Putamen (tissue), 1 donor: ENCODE data around the gene METTL22.

Experiments
- DNase-seq: peaks from one replicate; pipeline ENCODE4 v3.0.0-alpha.2; 2016; ENCODE audit warnings: low spot score

The METTL22 gene, protein sequence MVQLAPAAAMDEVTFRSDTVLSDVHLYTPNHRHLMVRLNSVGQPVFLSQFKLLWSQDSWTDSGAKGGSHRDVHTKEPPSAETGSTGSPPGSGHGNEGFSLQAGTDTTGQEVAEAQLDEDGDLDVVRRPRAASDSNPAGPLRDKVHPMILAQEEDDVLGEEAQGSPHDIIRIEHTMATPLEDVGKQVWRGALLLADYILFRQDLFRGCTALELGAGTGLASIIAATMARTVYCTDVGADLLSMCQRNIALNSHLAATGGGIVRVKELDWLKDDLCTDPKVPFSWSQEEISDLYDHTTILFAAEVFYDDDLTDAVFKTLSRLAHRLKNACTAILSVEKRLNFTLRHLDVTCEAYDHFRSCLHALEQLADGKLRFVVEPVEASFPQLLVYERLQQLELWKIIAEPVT

DNA sequence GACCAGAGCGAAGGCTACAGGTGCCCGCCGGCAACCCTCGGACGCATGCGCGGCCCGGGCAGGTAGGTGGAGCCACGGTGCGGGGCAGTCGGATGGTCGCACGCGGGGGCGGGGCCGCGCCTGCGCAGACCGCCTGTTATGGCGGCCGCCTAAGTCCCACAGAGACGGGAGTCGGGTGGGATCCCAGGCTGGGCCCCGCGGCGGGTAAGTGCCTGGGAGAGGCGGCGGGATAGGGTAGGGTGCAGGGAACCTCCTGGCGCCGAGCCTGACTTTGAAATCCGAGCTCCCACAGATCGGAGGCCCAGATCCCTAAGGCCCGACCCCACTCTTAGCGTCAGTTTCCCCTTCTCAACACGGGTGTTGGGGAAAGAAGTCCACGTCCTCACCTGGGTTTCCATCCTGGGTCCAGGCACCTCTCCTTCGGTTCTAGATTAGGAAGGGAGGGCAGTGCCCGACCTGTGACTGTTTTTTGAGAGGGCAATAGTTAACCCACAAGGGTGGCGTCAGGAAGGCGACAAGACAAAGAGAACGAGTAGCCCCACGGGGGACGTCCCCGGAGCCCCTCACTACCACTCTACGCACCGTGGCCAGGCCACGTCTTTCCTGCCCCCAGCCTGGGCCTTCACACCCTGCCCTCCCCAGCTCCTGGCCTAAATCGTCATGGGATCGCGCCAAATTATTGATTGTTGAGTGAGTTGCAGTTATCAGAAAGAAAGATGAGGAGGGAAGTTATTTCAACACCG lies at the start of gene METTL22:
Gene METTL22, plus strand, starts transcription at position 127 of the 743 bp plus-strand sequence. CDS start 3,968 bp downstream, outside the sequence.
- peak; percentile 86 for DNase-seq

DNA sequence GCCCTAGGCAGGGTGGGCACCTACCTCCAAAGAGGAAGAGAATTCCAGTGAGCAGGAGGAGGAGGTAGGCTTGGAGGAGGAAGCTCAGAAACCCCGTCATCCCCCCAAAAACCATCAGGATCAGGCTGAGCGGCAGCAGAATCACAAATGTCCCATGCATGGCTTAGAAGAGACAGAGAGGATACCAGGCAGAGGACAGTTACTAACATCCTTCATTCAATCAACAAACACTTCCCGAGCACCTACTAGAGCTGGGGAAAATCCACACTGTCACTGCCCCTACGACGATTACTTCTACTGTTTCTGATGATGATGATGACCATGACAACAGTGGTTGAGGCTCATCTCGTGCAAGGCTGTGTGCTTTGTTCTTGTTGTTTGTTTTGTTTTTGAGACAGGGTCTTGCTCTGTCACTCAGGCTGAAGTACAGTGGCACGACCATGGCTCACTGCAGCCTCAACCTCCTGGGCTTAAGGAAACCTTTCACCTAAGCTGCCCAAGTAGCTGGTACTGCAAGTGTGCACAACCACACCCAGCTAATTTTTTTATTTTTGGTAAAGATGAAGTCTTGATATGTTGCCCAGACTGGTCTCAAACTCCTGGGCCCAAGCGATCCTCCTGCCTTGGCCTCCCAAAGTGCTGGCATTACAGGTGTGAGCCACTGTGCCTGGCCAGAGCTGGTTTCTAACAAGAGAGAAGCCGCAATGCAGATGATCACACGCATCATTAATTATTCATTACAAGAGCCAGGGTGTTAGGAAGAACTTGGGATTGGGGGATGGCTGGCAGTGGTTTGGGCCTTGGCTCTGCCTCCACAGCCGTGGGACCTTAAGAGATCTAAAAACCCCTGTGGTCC lies 49.2 kb upstream of the METTL22 start:
- no peak for DNase-seq

DNA sequence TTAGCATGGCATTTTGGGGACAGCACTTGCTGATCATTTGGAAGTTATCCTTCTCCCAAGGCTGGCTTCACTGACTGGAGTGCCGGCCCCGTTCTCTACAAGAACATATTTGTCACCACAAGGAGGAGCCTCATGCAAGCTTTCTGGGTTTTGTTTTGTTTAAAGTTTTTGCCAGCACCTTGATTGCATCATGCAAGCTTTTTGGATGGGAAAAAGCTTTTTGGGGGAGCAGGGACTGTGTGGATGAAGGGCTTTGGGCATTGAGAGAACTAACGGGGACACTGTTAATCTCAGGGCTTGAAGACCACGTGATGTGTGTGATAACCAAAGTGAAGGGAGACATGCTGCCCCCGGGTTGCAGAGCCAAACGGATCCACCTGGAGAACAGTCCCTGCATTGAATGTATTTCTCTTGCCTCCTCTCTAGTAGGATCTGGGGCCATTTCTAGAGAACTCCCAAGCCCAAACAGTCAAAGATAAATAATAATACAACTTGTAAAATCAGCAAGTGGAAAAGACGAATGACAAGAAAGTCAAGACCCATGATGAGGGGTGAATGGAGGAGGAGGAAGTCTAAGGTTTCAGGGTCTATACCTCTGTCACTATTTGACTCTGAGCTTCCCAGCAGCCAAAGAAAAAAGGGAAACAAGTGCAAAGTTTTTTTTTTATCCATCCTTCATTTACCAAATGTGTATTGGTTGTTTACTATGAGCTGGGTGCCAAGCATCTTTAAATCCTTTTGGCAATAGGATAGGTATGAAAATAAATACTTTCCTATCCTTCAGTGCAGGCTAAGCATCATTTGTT lies 48.4 kb upstream of the METTL22 start:
- peak; percentile 12 for DNase-seq

DNA sequence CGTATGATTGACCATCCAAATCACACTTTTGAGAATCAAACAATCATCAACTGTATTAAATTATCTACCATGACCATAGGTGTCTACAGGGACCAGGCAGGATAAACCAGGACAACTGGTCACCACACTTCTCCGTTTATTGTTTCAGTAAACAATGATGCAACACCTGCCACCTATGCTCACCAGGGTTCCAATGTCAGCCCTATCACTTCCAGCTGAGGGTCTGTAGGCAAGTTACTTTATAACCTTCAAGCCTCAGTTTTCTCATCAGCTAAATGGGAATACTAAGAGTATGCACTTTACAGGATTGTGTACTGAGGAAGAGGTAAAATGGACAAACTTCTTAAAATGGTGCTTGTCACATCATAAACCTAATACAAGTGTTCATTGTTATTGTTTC lies 46.1 kb upstream of the METTL22 start:
- no peak for DNase-seq

DNA sequence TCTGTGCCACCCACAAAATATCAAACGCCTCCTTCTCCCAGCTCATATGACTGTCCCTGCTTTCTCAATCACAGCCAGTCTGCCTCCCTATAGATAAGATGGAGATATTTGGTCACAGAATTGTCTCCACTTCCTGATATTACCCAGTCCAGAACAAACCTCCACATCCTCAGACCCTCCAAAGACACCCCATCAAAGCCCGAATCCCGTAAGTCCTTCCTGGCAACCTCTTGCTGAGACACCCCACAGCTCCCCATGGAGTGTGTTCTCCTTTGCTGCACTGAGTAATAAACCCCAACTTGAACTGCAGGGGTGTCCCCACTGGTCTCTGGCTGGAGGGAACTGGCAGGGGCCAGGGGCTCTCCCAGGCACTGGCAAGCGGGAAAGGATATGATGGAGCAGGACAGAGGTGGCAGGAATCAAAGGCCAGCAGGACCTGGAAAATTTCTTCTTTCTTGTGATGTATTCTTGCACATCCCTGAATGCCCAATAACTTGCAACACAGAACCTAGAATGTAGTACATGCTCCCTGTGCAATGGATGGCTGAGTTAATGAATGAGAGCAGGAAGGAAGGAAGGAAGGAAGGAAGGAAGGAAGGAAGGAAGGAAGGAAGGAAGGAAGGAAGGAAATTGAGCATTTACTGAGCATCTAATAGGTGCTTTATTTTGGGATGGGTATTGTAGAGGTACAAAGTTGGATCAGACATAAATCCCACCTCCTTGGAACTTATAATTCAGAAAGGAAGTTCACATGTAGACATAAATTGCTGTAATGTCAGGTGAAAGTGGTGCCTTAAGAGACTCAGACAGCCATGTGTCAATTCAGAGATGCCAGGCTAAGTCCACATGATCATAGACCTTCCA lies 45.1 kb upstream of the METTL22 start:
- DNase-seq = no peak

DNA sequence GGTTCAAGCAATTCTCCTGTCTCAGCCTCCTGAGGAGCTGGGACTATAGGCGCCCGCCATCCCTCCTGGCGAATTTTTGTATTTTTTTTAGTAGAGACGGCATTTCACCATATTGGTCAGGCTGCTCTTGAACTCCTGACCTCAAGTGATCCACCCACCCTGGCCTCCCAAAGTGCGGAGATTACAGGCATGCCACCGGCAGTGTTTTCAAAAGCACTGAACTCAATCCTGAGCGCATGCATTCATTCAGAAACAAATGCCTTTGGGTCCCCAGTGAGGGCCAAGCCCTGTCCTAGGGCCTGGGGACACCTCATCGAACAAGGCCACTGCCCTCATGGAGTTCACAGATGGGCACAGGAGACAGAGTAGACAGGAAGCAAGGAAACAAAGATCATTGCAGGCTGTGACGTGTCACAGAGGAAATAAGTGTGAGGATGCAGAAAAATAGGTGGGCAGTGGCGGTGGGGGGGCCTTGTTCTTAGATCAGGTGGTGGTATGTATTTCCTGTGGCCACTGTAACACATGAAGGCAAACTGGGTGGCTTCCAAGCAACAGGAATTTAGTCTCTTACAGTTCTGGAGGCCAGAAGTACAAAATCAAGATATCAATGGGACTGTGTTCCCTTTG lies 43.7 kb upstream of the METTL22 start:
- no peak for DNase-seq

DNA sequence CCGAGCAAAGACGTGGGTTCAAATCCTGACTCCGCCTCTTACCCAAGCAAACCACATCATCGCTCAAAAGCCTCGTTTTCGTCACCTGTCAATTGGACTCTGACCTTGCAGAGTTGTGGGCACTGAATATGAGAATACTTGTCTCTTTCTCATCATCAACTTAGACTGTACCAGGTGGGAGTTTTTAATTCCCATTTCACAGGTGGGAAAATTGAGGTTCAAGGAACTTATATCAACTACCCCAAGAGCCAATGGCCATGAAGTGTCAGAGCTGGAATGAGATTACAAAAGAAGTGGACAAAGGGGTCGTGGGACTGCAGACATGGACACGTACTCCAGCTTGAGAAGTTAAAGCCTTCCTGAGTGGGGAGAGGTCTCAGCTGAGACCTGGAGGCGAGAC lies 41.9 kb upstream of the METTL22 start:
- no peak for DNase-seq

DNA sequence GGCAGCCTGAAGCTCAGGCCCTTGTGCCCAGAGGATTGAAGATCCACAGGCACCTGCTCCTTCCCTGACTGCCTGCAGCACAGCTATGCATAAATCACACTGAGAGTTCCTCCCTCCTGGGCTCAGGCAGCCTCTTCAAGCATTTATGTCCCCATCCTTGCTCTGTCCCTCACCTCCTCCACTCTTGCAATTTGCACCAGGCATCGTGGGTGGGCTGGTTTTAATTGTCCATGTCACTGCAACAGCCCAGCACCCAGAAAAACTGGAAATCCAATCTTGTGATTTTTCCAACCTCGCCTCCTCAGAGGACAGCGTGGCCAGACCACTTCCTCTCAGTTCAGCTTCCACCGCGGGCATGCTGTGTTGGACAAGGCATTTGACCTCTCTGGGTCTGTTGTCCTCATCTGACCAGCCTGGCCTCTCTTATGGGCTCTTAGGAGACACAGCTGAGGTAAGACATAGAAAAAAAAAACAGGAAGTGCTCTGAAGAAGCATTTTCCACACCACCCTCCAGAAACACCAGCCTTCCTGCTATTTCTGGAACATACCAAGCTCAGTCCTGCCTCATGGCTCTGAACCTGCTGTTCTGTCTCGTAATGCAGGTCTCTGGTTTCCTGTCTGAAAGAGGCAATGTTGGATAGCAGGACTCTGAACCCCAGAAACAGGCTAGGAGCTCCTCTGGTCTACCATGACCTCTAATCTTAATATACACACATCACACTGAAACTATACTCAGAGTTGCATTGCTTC lies 39.5 kb upstream of the METTL22 start:
- no peak for DNase-seq

DNA sequence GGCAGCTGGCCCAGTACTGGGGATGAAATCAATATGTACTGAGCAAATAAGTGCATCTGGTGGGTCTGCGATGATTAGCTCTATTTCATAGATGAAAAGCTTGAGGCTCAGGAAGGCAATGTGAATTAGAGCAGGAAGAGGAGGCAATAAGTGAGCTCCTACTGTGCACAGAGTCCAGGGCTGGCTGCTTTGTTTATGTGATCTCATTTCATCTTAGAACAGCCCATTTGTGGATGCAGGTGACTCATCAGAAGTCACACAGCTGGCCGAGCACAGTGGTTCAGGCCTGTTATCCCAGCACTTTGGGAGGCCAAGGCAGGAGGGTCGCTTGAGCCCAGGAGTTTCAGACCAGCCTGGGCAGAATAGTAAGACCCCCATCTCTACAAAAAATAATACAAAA lies 38.3 kb upstream of the METTL22 start:
- DNase-seq = no peak

DNA sequence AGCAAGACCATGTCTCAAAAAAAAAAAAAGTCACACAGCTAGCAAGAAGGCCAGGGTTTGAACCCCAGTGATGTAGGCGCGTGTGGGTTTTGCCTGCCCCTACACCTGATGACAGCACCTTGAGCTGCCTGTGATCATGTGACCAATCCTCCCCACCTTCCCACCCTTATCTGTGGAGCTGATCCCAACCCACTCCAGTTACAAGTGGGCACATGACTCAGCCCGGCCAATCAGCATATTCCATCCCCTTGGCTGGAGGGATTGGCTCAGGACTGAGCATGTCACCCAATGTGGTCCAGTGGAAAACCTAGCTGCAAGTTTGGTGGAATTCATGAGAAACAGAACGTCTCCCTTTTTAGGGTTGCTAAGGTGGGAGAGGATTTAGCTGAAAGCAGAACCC lies 37.8 kb upstream of the METTL22 start:
- DNase-seq = no peak

DNA sequence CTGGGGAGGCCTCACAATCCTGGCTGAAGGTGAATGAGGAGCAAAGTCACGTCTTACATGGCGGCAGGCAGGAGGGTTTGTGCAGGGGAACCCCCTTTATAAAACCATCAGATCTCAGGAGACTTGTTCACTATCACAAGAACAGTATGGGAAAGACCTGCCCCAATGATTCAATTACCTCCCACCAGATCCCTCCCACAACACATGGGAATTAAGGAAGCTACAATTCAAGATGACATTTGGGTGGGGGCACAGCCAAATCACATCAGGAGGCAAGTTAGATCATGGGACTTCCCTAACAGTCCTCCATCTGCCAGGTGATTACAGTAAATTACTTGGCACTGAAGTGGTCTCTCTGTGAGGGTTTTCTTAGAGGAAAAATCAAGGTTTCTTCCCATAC lies 36.5 kb upstream of the METTL22 start:
- no peak for DNase-seq

DNA sequence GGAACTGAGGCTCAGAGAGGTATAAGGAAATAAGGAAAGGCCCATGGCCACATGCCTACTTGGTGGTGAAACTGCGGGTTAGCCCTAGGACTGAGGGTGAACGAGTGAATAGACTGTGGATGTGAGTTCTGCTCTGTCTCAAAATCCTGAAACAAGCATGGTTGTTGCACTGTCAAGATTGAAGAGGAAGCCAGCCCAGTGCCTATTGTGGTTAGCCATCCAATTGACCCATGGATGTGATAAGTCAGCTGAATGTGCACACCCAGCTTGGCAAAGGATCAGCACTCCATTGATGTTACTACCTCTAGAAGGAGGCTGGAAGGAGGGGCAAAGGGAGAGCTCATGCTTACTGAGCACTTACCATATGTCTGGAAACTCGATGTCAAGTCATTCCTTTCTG lies 35.6 kb upstream of the METTL22 start:
- no peak for DNase-seq

DNA sequence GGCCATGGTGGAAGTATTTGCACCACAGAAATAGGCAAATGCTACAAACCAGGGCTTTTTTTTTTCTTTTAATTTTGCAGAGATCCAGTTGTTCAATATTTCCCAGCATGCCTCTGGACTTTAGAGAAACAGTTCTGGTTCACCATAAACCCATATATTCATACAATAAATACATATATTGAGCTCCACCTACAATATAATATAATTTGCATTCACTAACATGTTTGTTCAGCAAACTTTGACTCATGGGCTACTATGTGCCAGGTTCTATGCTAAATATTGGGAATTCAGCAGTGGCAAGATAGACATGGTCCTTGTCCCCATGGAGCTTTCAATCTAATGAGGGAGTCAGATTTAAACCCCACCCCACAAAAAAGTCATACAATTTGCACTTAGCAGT lies 34.4 kb upstream of the METTL22 start:
- no peak for DNase-seq

DNA sequence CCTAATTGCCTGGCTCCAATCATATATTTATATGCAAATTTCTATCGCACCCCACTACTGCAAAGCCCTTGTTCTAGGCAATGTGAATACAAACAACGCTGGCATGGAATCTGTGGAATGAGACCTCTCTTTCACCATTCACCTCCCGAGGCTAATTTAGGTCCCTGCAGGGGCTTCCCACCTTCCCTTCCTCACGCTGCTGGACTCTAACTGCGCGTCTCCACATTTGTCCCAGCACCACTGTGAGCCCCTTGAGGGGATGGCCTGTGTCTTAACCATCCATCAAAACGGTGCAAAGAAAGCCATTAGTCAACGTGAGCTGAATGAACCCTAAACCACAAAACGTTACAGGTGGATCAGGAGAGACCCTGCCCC lies 32.8 kb upstream of the METTL22 start:
- DNase-seq = no peak

DNA sequence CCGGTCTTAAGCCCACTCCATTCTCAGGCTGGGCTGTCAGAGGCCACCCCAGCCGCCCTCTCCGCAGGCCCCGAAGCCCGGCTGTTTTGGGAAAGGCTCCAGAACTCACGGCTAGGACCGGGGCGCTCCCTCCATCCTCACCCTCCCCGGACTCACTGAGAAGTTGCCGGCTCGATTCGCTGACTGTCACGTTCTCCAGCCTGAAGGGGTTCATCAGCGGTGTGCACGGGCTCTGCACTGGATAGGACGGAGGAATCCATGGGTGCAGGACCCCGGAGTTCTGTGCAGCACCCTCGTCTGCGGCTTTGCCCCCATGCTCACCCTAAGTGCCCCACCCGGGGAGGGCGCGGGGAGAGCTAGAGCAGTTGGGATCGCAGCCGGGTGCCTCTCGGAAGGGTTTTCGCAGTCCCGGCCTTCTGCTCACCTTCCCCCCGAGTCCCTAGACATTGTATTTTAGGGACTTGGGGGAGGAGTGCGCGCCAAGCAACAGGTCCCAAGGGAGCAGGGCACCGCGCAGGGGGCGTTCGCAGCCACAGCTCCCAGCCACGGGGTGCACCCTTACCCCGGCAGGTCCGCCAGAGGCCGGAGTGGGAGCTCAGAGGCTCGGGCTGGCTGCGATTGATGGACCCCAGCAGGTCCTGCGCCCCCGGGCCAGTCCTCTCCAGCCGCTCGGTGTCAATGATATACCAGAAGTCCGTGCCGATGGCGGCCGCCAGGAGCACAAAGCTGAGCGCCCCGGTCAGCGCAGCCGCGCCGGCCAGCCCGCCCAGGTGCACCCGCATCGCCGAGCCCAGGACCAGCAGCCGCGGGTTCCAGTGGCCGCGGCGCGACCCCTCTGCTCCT lies 32.2 kb upstream of the METTL22 start:
- no peak for DNase-seq

DNA sequence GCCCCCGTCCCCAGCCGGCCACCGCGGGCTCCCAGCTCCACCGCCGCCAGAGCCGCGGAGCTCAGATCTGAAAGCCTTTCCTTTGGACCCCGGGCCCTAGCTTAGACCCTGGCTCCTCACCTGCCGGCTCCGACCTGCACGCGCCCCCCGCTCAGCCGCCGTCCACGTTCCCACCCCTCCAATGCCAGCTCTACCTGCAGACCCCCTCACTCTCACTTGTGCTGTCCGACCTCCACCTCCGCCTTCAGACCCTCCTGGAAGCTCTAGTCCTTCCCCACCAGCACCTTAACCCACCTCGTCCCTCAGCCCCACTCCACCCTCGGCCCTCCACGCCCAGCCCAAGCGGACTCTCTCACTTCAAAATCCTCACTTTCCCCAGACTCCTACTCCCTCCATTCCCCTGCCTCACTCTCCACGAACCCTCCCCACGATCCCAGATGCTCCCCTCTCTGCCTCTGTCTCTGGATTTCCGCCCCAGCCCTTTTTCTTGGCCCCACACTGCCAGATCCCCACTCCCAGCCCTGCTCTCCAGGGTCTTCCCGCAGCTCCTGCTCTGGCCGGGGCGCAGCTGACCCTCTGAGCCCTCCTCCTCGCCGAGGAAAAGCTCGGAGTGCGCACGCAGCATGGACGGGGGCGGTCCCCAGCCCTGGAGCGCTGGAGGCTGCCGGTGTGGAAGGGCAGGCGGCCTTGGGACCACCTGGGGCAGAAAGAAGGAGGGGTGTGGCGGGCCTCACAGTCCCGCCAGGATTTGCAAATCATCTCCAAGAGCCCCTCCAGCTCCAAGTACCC lies 31.4 kb upstream of the METTL22 start, which contains the start of gene TMEM114:
Gene TMEM114, minus strand, starts transcription at position 612 of the 789 bp plus-strand sequence. CDS start 673 bp downstream, outside the sequence.
- no peak for DNase-seq

DNA sequence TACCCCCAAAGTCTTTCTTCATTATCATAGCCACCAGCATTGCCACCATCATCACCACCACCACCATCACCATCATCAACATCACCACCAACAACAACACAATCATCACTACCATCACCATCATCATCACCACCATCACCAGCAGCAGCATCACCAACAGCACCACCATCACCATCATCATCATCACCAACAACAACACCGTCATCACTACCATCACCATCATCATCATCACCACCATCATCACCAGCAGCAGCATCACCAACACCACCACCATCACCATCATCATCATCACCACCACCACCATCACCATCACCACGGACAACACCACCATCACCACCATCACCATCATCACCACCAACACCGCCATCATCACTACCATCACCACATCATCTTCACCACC lies 30.7 kb upstream of the METTL22 start:
- DNase-seq = no peak

DNA sequence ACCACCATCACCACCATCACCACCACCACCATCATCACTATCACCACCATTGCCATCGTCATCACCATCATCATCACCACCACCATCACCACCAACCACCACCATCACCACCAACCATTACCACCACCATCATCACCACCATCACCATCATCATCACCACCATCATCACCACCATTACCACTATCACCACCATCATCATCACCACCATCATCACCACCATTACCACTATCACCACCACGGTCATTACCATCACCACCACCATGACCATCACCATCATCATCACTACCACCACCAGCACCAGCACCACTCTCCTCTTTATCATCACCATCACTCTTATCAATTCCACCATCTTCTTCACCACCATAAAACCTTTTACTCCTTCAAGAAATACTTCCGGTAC lies 30.0 kb upstream of the METTL22 start:
- no peak for DNase-seq
